GM12801 (cell line): ENCODE measurements around the gene CALML3.

Source experiments
- TF ChIP-seq, protein P1 (sequence below): IDR thresholded peaks from one replicate; pipeline ENCODE4 v1.5.1; 2011; ENCODE audit warnings: control low read depth; ENCODE audit not compliant: insufficient read length; ENCODE audit errors: extremely low read depth

The CALML3 gene

DNA sequence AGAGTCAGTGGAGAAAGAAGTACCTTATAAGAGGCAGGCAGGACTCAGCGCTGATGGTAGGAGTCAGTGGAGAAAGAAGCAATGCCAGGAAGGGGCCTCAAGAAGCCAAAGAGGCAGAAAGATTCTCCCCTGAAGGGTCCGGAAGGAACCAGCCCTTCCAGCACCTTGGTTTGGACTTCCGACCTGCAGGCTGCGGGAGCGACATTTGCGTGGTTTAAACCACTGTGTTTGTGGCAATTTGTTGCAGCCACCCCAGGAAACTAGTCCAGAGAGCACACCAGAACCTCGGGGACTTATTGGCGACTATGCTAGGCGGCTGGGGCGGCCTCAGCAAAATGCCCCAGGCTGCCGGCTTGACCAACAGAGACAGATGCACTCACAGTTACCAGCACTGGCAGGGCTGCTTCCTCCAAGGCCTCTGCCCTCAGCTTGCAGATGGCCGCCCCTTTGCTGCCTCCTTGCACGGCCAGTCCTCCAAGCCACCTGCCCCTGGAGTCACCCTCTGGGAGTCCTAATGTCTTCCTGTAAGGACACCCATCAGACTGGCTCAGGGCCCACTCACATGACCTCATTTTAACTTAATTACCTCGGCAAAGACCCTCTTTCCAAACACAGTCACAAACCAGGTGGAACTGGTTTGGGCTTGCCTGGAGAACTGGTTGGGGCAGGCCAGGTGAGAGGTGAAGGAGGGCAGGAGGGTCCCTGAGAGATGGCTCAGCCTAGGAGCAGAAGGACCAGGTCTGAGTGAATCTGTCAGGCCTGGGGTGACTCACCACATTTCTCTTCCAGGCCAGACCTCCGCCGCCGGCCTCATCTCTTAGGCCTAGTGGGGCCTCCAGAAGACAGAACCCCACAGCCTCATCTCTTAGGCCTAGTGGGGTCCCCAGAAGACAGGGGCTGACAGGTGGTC lies 26.1 kb downstream of the CALML3 start:
- TF ChIP-seq, protein P1, sequence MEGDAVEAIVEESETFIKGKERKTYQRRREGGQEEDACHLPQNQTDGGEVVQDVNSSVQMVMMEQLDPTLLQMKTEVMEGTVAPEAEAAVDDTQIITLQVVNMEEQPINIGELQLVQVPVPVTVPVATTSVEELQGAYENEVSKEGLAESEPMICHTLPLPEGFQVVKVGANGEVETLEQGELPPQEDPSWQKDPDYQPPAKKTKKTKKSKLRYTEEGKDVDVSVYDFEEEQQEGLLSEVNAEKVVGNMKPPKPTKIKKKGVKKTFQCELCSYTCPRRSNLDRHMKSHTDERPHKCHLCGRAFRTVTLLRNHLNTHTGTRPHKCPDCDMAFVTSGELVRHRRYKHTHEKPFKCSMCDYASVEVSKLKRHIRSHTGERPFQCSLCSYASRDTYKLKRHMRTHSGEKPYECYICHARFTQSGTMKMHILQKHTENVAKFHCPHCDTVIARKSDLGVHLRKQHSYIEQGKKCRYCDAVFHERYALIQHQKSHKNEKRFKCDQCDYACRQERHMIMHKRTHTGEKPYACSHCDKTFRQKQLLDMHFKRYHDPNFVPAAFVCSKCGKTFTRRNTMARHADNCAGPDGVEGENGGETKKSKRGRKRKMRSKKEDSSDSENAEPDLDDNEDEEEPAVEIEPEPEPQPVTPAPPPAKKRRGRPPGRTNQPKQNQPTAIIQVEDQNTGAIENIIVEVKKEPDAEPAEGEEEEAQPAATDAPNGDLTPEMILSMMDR: no peak

DNA sequence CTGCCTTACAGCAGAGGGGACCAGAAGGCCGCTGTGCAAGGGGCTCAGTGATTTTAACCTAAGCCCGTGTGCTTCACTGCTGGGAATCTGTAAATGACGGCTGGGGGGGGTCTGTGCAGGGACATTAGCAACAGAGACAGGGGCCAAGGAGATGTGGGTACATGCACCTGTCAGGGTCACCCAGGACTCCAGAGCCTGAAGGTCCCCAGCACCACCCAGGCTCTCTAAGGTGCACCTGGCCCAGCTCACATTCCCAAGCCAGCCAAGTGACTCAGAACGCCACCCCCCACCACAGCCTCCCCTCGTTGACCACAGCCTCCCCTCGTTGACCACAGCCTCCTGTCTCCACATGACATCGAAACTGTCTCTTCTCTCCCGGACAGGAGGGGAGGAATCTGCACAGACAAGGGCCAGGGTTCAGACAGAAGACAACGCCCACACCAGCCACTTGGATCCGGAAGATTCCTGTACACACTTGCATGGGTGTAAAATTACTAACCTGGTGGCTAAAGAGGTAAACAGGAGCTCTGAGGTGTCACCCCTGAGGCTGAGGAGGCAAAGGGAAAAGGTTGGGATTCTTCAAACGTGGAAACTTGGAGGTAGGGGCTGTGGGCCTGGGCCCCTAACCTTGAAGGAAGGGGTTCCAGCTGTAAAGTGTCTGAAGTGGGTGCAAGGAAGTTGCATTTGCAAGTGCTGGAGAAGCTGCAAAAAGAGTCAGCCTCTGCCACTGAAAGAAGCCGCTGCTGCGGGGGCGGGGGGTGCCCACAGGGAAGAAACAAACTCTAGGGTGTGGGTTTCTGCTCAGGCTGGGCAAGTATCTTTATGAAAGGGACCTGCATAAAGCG lies 27.0 kb downstream of the CALML3 start:
- TF ChIP-seq, protein P1: no peak

DNA sequence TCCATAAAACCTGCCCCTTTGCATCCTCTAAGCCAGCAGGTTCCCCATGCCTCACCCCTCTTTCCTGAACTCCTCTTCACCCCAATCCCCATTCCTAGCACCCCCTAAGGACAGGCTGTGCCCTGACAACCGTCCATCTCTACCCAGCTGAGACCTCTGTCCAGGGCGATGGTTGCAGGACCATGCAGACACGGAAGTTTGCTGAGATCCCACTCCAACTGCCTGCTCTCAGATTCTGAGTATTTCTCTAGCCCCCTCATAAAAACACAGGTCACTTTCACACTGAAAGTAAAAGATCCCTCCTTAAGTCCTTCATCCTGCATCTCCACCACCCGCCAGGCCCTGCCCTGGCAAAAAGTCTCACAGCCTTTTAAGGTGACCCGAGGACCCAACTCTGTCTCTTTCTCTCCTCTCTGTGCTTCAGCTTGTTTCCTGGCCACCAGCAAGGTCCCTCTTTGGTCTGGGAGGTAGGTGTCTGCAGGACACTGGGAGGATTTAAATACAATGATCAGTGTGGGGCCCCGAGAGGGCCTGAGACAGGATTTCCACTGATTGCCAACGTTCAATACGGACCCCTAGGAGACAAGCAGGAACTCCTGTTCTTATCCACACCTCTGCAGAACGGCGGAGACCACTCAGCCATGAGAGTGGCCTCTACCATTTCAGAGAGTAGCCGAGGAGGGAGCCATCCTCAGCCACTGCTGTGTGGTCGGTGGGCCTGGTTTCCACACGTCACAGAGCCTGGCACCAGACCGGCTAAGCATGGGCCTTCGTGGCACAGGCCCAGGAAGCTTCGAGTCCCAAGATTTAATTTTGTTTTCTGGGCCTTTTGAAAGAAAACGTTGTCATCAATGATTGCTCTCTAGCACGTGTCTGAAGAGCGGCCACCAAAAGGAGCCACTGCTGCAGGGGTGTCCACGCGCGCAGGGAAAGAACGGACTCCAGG lies 27.9 kb downstream of the CALML3 start:
- TF ChIP-seq, protein P1: no peak

DNA sequence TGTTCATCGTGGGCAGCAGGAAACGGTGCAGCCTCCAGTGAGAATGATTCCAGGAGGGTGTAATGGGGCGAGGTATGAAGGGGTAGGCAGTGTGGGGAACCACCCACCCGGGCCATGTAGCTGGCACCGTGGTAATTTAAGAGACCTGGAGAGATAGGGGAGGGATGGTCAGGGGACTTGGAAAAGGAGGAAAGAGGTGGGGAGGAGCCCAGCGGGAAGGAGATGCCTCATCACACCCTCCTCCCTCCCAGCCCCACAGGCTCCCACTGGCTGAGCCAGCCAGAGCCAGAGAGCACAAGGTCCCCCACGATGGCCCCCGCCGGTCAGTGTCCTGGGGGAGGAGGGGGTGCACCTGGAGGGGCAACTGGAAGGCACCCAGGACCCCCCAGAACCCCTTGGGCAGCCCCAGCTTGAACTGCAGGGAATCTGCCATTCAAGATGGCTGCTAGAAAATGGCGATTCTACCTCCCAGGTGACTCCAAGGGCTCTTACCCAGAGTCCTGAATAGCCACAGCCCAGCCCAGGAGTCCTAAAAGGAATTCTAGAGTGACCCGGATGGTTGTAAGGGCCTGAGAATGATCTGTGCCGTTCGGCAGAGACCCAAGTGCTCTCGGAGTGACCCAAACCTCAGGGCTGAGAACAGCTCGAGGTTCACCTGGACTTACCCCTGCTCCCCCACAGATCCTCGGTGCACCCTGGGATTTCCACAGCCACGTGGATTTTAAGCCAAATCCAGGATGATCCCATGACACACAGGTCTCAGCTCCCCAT lies 28.8 kb downstream of the CALML3 start:
- TF ChIP-seq, protein P1: no peak

DNA sequence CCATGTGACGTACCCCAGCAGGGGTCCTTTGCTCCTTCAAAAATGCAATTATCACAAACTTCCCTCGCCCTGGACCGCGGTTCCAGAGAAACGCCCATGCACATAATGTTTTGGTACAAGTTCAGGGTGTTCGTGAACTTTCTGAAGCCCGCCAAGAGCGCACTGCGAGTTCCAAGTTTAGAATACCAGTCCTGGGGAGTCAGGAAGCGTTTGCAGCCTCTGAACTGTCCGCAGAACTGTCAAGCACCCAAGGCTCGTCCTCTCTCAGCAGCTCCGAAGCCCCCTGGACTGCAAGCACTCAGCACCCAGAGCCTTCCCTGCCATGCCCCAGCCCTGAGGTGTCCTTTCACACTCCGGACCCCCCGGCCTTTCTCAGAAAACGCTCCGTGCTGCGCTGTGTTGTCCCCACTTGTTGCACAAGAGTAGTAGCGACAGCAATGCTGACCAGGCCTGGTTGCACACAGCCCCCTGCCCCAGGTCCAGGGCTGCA lies 30.3 kb downstream of the CALML3 start:
- TF ChIP-seq, protein P1: no peak

DNA sequence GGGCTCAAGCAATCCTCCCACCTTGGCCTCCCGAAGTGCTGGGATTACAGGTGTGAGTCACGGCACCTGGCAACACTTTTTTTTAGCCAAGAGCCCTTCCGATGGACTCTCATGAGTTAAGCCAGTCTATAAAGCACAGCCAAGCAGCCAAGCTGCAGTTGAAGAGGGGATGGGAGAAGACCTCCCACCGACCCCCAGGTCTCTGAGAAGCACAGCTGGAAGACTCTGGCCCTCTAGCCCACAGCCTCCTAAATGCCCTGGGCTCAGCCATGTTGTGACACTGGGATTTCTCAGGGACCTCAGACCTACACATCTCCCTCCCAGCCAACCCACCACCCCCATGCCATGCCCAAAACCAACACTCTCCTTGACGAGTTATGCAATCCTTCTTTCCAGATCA lies 31.1 kb downstream of the CALML3 start:
- TF ChIP-seq, protein P1: no peak
